ENCODE measurements around the gene ITGB2. TPM values are rescaled to one million over a fixed set of nuclear protein-coding genes. Genes with fewer than 3 reads are reported as not detected.

Gene ITGB2
- polyA plus RNA-seq (ENCODE audit: insufficient read length), result 11.2 TPM

- no peak for DNase-seq (ENCODE audit: low read depth)
These were observed at the start of gene ITGB2 for GRCh38 chr21:44920694-44921604. TSS of gene ITGB2 (minus strand) at chr21:44920899. CDS start at chr21:44910782, 10,117 bp downstream.

GRCh38 chr21:44969931-44970755, 49.4 kb upstream of the ITGB2 start:
- no peak for DNase-seq (ENCODE audit: low read depth)

DNA sequence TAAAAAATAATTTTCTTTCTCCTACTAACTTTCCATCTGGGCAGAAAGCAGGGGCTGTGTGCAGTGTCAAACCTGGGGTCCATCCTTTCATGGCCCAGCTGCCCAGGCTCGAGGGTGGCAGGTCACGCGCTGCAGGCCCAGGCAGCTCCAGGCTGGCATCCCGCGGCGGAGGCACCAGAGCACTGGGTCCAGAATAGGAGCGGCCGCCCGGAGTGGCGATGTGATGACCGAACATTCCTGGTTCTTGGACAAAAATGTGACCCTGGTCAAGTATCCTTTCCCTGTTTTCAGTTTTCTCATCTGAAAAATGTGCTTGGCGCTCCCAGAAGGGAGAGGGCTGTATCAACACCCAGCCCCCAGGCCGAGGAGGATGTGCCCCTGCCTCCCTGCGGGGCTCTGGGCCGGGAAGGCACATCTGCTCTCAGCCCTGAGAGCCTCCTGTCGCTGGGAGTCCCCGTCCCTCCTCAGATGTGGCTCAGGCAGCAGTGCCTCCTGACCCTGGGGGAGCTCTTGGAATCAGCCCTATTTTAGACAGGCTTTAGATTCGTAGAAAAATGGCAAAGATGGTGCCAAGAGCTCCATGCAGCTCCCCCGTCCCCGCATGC, 48.5 kb upstream of the ITGB2 start:
- no peak for DNase-seq (ENCODE audit: low read depth)

- no peak for DNase-seq (ENCODE audit: low read depth)
These were observed 46.7 kb upstream of the ITGB2 start for GRCh38 chr21:44967082-44968047.

GRCh38 chr21:44966135-44967081, 45.7 kb upstream of the ITGB2 start:
- DNase-seq (ENCODE audit: low read depth), result no peak

DNA sequence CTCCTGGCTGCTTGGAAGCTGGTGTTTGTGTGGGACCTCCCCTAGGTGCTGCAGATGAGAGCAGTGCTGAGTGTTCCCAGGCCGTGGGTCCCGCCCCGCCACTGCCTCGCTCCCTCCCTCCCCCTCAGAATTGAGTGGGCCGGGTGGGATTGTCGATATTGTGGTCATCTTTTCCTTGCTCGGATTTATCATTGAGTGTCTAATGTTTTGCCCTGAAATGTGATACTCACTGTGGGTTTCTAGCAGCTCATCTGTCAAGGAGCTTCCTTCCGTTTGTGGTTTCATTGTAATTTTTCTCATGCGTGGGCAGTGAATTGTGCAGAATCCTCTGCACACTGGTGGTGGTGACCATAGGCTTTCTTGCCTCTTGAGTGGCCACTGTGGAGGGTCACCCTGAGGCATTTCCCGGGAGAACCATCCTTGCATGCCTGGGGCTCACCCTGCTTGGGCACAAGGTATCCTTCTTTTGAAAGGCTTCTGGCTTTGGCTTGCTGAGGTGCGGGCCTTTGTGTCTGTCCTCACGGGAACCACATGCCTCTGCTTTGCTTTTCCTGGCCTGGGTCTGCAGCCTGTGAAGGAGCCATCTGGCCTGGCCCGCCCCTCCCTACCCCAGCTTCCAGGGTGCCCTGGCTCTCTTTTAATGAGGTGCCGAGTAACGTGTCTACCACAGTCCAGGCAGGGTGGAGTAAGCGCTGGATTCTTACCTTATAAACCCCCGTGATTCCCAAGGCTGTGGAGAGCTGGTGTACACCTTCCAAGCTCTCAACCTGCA, 44.7 kb upstream of the ITGB2 start:
- DNase-seq (ENCODE audit: low read depth), result no peak

DNA sequence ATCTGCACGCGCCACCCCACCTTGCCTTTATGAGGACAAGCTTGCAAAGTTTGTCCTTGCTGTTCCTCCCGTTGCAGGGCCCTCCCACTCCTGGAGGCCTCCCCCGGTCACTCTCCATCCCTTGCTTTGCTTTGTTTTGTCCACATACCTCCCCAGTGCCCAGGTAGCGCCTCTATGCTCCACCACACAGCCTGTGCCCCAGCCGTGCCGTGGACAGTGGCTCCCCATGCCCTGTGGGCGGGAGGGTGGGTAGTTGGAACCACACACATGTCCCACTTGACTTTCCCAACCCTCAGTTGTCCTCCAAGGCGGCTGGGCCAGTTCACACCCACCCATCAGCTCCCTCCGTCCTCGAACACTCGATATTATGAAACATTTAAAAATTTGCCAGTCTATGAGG, 43.7 kb upstream of the ITGB2 start:
- DNase-seq (ENCODE audit: low read depth), result no peak

GRCh38 chr21:44962403-44962966, 41.8 kb upstream of the ITGB2 start:
- no peak for DNase-seq (ENCODE audit: low read depth)

DNA sequence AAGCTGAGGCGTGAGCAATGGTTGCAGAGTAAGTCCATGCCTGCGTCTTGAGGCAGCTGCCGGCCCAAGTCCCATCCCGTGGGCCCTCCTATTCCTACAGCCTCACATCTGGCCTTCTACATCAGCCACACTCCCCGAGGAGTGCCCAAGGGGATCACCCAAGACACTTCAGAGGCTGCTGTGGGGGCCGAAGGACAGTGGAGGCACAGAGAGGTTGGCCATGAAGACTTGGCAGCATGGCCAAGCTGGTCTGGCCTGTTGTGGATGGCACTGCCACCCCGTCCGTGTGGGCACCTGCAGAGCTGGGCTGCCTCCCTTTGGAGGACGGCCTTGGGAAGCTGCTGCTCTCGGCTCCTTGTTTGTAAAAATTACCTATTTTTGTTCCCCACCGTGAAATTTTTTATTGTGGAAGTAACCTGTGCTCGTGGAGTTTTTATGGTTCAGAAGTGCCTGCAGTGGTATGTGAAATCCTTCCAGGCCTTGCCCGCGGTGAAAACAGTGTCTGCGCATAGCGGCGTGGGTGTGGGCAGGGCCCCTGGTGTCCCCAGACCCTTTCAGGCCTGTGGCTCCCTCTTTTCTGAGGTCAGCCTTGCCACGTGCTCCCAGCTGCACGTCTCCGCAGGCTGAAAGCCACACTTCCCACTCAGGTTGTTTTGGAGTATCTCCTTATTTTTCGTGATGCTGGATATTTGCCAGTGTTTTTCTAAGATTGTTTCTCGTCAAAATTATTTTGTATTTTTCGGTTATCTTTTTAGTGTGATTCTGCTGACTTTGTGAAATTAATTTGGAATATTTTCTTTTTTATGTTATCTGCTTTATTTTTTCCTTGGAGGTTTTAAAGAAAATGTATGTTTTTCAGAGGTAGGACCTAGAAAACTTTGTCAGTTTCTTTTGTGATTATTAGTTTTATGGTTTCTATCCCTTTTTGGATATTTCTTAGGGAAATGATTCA, 39.7 kb upstream of the ITGB2 start:
- no peak for DNase-seq (ENCODE audit: low read depth)

DNA sequence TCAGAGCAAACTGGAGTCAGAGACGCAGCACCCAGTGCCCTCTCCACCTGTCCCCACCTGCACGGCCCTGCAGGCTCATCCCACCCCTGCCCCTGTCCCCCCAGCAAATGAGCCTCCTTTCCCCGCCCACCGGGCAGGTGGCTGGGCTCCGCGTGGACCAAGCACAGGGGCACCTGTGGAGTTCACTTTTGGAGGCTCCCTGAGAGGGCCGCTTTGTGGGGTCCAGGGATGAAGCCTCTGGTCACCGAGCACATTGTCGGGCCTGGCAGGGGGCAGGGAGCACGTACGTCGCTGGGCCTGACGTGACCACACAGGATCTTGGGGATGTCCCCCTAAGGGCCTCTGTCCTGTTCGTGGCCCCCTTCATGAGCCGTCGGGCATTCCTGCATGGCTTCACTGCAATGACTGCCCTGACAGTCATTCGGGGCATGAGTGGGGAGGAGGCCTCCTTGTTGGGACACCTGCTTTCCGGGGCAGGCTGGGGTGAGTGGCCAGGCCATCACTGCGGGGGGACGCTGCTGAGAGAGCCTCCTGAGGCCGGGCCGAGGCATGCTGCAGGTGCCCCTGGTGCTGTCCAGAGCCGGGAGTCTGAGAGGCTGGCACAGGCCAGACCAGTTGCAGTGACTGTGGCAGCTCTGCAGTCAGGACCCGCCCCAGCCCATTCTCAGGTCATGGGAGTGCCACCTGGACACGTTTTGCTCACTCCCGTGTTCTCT, 38.8 kb upstream of the ITGB2 start:
- no peak for DNase-seq (ENCODE audit: low read depth)

GRCh38 chr21:44958471-44959191, 37.9 kb upstream of the ITGB2 start:
- DNase-seq (ENCODE audit: low read depth), result peak; percentile 92

GRCh38 chr21:44957901-44958451, 37.3 kb upstream of the ITGB2 start:
- no peak for DNase-seq (ENCODE audit: low read depth)

DNA sequence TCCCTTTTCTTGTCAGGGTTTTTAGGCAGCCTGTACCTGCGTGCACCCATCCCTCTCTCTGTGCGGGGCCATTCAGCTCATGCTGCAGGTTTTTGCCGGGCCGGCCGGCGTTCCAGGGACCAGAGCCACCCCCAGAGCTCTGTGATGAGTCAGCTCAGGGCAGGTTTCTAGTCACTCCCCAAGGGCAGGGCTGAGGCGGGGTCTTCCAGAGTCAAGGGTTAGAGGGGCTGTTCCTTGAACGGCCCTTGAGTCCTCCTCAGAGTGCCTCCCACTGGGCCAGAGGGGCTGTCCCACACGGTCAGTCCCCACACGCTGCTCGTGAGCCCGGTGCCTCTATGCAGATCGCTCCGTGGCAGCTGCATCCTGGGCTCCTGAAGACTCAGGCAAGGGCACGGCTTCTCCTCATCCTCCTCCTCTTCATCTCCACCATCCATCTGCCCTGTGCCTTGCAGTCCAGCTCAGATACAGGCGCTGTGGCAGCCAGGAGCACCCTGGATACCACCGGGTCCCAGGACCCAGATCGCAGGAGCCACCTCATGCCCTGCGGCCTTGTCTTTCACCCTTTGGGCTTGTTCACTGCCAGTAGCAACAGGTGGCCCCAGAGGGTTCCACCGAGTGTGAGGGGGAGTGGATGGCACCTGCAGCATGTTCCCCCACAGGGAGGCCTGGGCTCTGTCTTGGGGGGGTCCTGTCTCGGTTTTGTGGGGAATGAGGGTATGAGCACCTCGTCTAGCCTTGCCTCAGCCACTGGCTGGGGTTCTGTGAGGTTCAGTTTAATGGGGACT, 36.5 kb upstream of the ITGB2 start:
- no peak for DNase-seq (ENCODE audit: low read depth)

- DNase-seq (ENCODE audit: low read depth), result no peak
These were observed 35.8 kb upstream of the ITGB2 start for GRCh38 chr21:44956356-44957046.

GRCh38 chr21:44955798-44956175, 35.1 kb upstream of the ITGB2 start:
- DNase-seq (ENCODE audit: low read depth), result no peak
